ENCODE data around the gene PTPRN2. TPM values are rescaled to one million over a fixed set of nuclear protein-coding genes. Genes with fewer than 3 reads are reported as not detected.

The PTPRN2 gene
- polyA plus RNA-seq, 1 of the 3 experiments (the other 2 are of a cell fraction): 4.0 TPM

GRCh38 chr7:157961731-157962457, 625.7 kb downstream of the PTPRN2 start:
- Histone ChIP-seq H3K4me2 (no peak overlapping the region), H3K36me3 (replicated peaks in 1 of 2; ENCODE audit: control insufficient read depth in 1 of 2, insufficient read depth in 2 of 2, low read length in 1 of 2) (no peaks in the 10 kb centered on the region), H3K4me1 (ENCODE audit: control insufficient read depth in 1 of 2, insufficient read depth in 2 of 2, low read depth in 1 of 2, low read length in 1 of 2) (no peaks in the 10 kb centered on the region; a peak in 1 of 4 replicates), H3K27me3 (ENCODE audit: insufficient read depth) (no peaks in the 10 kb centered on the region), H4K20me1 (ENCODE audit: insufficient read depth) (no peaks in the 10 kb centered on the region), H3K79me2 (ENCODE audit: insufficient read depth) (no peaks in the 10 kb centered on the region), H3F3A (replicated peaks; ENCODE audit: insufficient read depth) (no peaks in the 10 kb centered on the region), H3K4me3 (ENCODE audit: low read depth in 2 of 2, low read length in 1 of 2) (no peak overlapping the region), H3K9ac (no peak overlapping the region), H2AFZ (ENCODE audit: low read depth) (no peak overlapping the region), H3K9me2 (0 out of 2 replicates have a peak, but pooled peaks cover 2% of the 10 kb centered on the region), H3K9me3 (no peaks in the 10 kb centered on the region; the same call in 1 of the 2 replicates), H3K27ac (ENCODE audit: low read depth in 2 of 2, low read length in 1 of 2) (no peak overlapping the region)
- no peak for DNase-seq
- WGBS (ENCODE audit: low lambda C conversion rate): 52% methylated on average over 29 of the region's 29 CpGs
- POLR2A ChIA-PET: no interaction called here
- TF ChIP-seq TEAD4 (IDR thresholded peaks at IDR 0.05; ENCODE audit: borderline replicate concordance, insufficient read depth) (no peak), RFX5 (IDR thresholded peaks at IDR 0.05; ENCODE audit: low read length) (no peak), CHD2 (IDR thresholded peaks at IDR 0.05; ENCODE audit: low read length, partially characterized antibody) (no peak), USF1 (IDR thresholded peaks at IDR 0.05; ENCODE audit: borderline replicate concordance, low read depth) (no peak)
- CTCF ChIA-PET: no interaction called here

- Histone ChIP-seq H3K9ac (no peak overlapping the region), H3K4me1 (ENCODE audit: control insufficient read depth in 1 of 2, insufficient read depth in 2 of 2, low read depth in 1 of 2, low read length in 1 of 2) (no peaks in the 10 kb centered on the region; a peak in 1 of 4 replicates), H3K4me2 (no peak overlapping the region), H3K4me3 (ENCODE audit: low read depth in 2 of 2, low read length in 1 of 2) (no peak overlapping the region), H3K36me3 (replicated peaks in 1 of 2; ENCODE audit: control insufficient read depth in 1 of 2, insufficient read depth in 2 of 2, low read length in 1 of 2) (no peaks in the 10 kb centered on the region), H3K27ac (ENCODE audit: low read depth in 2 of 2, low read length in 1 of 2) (no peak overlapping the region), H3F3A (replicated peaks; ENCODE audit: insufficient read depth) (no peaks in the 10 kb centered on the region), H2AFZ (ENCODE audit: low read depth) (no peak overlapping the region), H3K9me2 (0 out of 2 replicates have a peak, but pooled peaks cover 2% of the 10 kb centered on the region), H3K27me3 (ENCODE audit: insufficient read depth) (no peaks in the 10 kb centered on the region), H4K20me1 (ENCODE audit: insufficient read depth) (no peaks in the 10 kb centered on the region), H3K79me2 (ENCODE audit: insufficient read depth) (no peaks in the 10 kb centered on the region), H3K9me3 (no peaks in the 10 kb centered on the region; the same call in 1 of the 2 replicates)
- no peak for DNase-seq
- ChIA-PET CTCF (no interaction called here), POLR2A (no interaction called here)
- 38% methylated on average over 13 of the region's 13 CpGs for WGBS (ENCODE audit: low lambda C conversion rate)
- TF ChIP-seq TAF1 (IDR thresholded peaks at IDR 0.05; ENCODE audit: borderline replicate concordance, low read depth, low read length): no peak
These were observed 632.1 kb downstream of the PTPRN2 start for GRCh38 chr7:157955348-157955999.

- 0 out of 2 replicates have a peak, but pooled peaks cover 2% of the 10 kb centered on the region for H3K9me2 ChIP-seq
- CTCF ChIA-PET: no interaction called here
- H3F3A ChIP-seq (replicated peaks; ENCODE audit: insufficient read depth): no peaks in the 10 kb centered on the region
- H2AFZ ChIP-seq (ENCODE audit: low read depth): no peak overlapping the region
- WGBS (ENCODE audit: low lambda C conversion rate): 38% methylated on average over 7 of the region's 7 CpGs
- no peaks in the 10 kb centered on the region for H3K79me2 ChIP-seq (ENCODE audit: insufficient read depth)
- no peak overlapping the region for H3K4me3 ChIP-seq (ENCODE audit: low read depth in 2 of 2, low read length in 1 of 2)
- no peaks in the 10 kb centered on the region; the same call in 1 of the 2 replicates for H3K9me3 ChIP-seq
- TF ChIP-seq GABPA (IDR thresholded peaks at IDR 0.05; ENCODE audit: low read depth) (no peak), TAF1 (IDR thresholded peaks at IDR 0.05; ENCODE audit: borderline replicate concordance, low read depth, low read length) (no peak), RXRA (IDR thresholded peaks at IDR 0.05; ENCODE audit: borderline replicate concordance, low read depth) (no peak), RFX5 (IDR thresholded peaks at IDR 0.05; ENCODE audit: low read length) (no peak), SMC3 (IDR thresholded peaks at IDR 0.05; ENCODE audit: low read depth, low read length) (no peak), IRF3 (IDR thresholded peaks at IDR 0.05; ENCODE audit: low read depth, low read length) (no peak), JUND (IDR thresholded peaks at IDR 0.05) (no peak), NFIC (IDR thresholded peaks at IDR 0.05; ENCODE audit: borderline replicate concordance) (no peak), FOSL2 (IDR thresholded peaks at IDR 0.05; ENCODE audit: borderline replicate concordance, low read depth) (no peak), YY1 (IDR thresholded peaks at IDR 0.05; ENCODE audit: low read depth) (no peak), CHD2 (IDR thresholded peaks at IDR 0.05; ENCODE audit: low read length, partially characterized antibody) (no peak), GATA2 (CRISPR knock-in tag; IDR thresholded peaks at IDR 0.05) (no peak)
- no peak overlapping the region for H3K27ac ChIP-seq (ENCODE audit: low read depth in 2 of 2, low read length in 1 of 2)
- no peak overlapping the region for H3K4me2 ChIP-seq
- H3K9ac ChIP-seq: no peak overlapping the region
- no peaks in the 10 kb centered on the region; a peak in 1 of 4 replicates for H3K4me1 ChIP-seq (ENCODE audit: control insufficient read depth in 1 of 2, insufficient read depth in 2 of 2, low read depth in 1 of 2, low read length in 1 of 2)
- no peaks in the 10 kb centered on the region for H4K20me1 ChIP-seq (ENCODE audit: insufficient read depth)
- H3K36me3 ChIP-seq (replicated peaks in 1 of 2; ENCODE audit: control insufficient read depth in 1 of 2, insufficient read depth in 2 of 2, low read length in 1 of 2): no peaks in the 10 kb centered on the region
- no peak for DNase-seq
- POLR2A ChIA-PET: no interaction called here
- H3K27me3 ChIP-seq (ENCODE audit: insufficient read depth): no peaks in the 10 kb centered on the region
These were observed 632.7 kb downstream of the PTPRN2 start for GRCh38 chr7:157954901-157955300.
